Left lobe of liver (tissue), 2 donors: Measurements from ENCODE around the gene FSTL5. TPM values are rescaled to one million over a fixed set of nuclear protein-coding genes. Genes with fewer than 3 reads are reported as not detected.

Experiments used
- ATAC-seq: fragments of 200-7000 bp; cut with Tn5 transposase; one replicate; pipeline ENCODE4 v1.9.1; 2020; ENCODE audit warnings: mild to moderate bottlenecking, moderate library complexity
- DNase-seq: peaks from one replicate; pipeline ENCODE4 v3.0.0-alpha.2; 2020; ENCODE audit warnings: low spot score
- total RNA-seq: library from RNA; stranded (reverse); gene quantifications from one replicate; pipeline ENCODE4 v1.2.1, GENCODE V29; 2021
- donor health status: DM: no; HTN: no; CAD: no; lungs with moderate emphysema.
- donor health status: DM: no; HTN: yes; CAD: no.

Gene FSTL5
- total RNA-seq, 1 donor from 2014 or later = 0.68 TPM

- DNase-seq (no peak), ATAC-seq (no peak)
These were observed 533.9 kb downstream of the FSTL5 start for GRCh38 chr4:161629694-161630441.

GRCh38 chr4:161604516-161605300, 559.1 kb downstream of the FSTL5 start:
- no peak for DNase-seq
- no peak for ATAC-seq

GRCh38 chr4:161601011-161601410, 562.8 kb downstream of the FSTL5 start:
- no peak for ATAC-seq
- DNase-seq = no peak

- ATAC-seq (no peak), DNase-seq (no peak)
These were observed 568.5 kb downstream of the FSTL5 start for GRCh38 chr4:161595230-161595771.

- DNase-seq = no peak
- no peak for ATAC-seq
These were observed 578.8 kb downstream of the FSTL5 start for GRCh38 chr4:161585011-161585410.

- DNase-seq (no peak), ATAC-seq (no peak)
These were observed 580.3 kb downstream of the FSTL5 start for GRCh38 chr4:161583549-161583948.

GRCh38 chr4:161581262-161582230, 582.3 kb downstream of the FSTL5 start:
- DNase-seq (no peak), ATAC-seq (peak; percentile 54)

- no peak for DNase-seq
- ATAC-seq = no peak
These were observed 586.1 kb downstream of the FSTL5 start for GRCh38 chr4:161577579-161578301.

- ATAC-seq = no peak
- DNase-seq = no peak
These were observed 590.0 kb downstream of the FSTL5 start for GRCh38 chr4:161573836-161574235.

GRCh38 chr4:161564230-161564834, 599.5 kb downstream of the FSTL5 start:
- ATAC-seq = no peak
- no peak for DNase-seq

GRCh38 chr4:161555689-161556660, 607.8 kb downstream of the FSTL5 start:
- ATAC-seq (no peak), DNase-seq (no peak)

GRCh38 chr4:161554372-161554990, 609.3 kb downstream of the FSTL5 start:
- ATAC-seq (no peak), DNase-seq (no peak)

GRCh38 chr4:161546902-161547301, 616.9 kb downstream of the FSTL5 start:
- no peak for DNase-seq
- ATAC-seq = no peak

GRCh38 chr4:161540265-161540664, 623.5 kb downstream of the FSTL5 start:
- ATAC-seq (no peak), DNase-seq (no peak)

GRCh38 chr4:161538941-161539340, 624.9 kb downstream of the FSTL5 start:
- DNase-seq (no peak), ATAC-seq (no peak)

- no peak for ATAC-seq
- DNase-seq = no peak
These were observed 633.1 kb downstream of the FSTL5 start for GRCh38 chr4:161530710-161531109.

- DNase-seq (no peak), ATAC-seq (no peak)
These were observed 638.7 kb downstream of the FSTL5 start for GRCh38 chr4:161525121-161525520.

GRCh38 chr4:161522031-161522430, 641.8 kb downstream of the FSTL5 start:
- ATAC-seq = no peak
- DNase-seq = no peak
